ENCODE results near the gene ASMTL. TPM values are rescaled to one million over a fixed set of nuclear protein-coding genes. Genes with fewer than 3 reads are reported as not detected.

The ASMTL gene
- total RNA-seq, 6 experiments from 2014 or later = 26.8 to 35.1 (median 32.8) TPM

DNA sequence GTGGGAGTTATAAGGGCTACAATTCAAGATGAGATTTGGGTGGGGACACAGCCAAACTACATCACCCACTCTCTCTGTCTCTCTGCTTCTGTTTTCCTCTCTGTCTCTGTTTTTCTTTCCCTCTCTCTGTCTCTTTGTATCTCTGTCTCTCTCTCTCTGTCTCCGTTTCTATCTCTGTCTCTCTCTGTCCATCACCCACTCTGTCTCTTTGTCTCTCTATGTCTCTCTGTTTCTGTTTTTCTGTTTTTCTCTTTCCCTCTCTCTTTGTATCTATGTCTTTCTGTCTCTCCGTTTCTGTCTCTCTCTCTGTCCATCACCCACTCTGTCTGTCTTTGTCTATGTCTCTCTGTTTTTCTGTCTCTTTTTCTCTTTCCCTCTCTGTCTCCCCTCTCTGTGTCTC, 90.8 kb downstream of the ASMTL start:
- H3K4me3 Mint-ChIP-seq = no peak overlapping the region
- H3K9me3 Mint-ChIP-seq = peaks cover 12% of the 10 kb centered on the region; the same call in 1 of the 2 replicates
- peaks cover 5% of the 10 kb centered on the region for H3K27me3 Mint-ChIP-seq (ENCODE audit: insufficient read depth)
- TF ChIP-seq, protein P1, sequence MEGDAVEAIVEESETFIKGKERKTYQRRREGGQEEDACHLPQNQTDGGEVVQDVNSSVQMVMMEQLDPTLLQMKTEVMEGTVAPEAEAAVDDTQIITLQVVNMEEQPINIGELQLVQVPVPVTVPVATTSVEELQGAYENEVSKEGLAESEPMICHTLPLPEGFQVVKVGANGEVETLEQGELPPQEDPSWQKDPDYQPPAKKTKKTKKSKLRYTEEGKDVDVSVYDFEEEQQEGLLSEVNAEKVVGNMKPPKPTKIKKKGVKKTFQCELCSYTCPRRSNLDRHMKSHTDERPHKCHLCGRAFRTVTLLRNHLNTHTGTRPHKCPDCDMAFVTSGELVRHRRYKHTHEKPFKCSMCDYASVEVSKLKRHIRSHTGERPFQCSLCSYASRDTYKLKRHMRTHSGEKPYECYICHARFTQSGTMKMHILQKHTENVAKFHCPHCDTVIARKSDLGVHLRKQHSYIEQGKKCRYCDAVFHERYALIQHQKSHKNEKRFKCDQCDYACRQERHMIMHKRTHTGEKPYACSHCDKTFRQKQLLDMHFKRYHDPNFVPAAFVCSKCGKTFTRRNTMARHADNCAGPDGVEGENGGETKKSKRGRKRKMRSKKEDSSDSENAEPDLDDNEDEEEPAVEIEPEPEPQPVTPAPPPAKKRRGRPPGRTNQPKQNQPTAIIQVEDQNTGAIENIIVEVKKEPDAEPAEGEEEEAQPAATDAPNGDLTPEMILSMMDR (IDR thresholded peaks at IDR 0.05) = no peak
- DNase-seq = no peak
- H3K27ac Mint-ChIP-seq = no peak overlapping the region
- H3K36me3 Mint-ChIP-seq (ENCODE audit: low read depth) = no peaks in the 10 kb centered on the region
- H3K4me1 Mint-ChIP-seq (ENCODE audit: low read depth) = peaks cover 7% of the 10 kb centered on the region; the same call in 1 of the 2 replicates

DNA sequence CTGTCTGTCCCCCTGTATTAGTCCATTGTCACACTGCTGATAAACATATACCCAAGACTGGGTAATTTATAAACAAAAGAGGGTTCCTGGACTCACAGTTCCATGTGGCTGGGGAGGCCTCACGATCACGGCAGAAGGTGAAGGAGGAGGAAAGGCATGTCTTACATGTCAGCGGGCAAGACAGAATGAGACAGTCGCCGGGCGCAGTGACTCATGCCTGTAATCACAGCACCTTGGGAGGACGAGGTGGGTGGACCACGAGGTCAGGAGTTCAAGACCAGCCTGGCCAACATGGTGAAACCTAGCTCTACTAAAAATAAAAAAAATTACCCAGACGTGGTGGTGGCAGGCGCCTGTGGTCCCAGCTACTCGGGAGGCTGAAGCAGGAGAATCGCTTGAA, 91.4 kb downstream of the ASMTL start:
- peaks cover 5% of the 10 kb centered on the region for H3K27me3 Mint-ChIP-seq (ENCODE audit: insufficient read depth)
- H3K4me1 Mint-ChIP-seq (ENCODE audit: low read depth) = peaks cover 7% of the 10 kb centered on the region; the same call in 1 of the 2 replicates
- no peak for DNase-seq
- peaks cover 12% of the 10 kb centered on the region; the same call in 1 of the 2 replicates for H3K9me3 Mint-ChIP-seq
- H3K4me3 Mint-ChIP-seq = no peak overlapping the region
- TF ChIP-seq, protein P1 (IDR thresholded peaks at IDR 0.05) = no peak
- H3K27ac Mint-ChIP-seq = no peak overlapping the region
- H3K36me3 Mint-ChIP-seq (ENCODE audit: low read depth) = no peaks in the 10 kb centered on the region

DNA sequence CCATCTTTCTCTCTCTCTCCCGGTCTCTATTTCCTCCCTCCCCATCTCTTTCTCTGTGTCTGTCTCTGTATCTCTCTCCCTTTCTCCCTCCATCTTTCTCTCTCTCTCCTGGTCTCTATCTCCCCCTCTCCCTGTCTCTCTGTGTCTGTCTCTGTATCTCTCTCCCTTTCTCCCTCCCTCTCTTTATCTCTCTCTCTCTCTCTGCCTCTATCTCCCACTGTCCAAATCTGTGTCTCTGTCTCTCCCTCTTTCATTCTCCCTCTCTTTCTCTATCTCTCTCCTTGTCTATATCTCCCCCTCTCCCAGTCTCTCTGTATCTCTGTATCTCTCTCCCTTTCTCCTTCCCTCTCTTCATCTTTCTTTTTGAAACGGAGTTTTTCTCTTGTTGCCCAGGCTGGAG, 92.5 kb downstream of the ASMTL start:
- no peak for DNase-seq
- TF ChIP-seq, protein P1 (IDR thresholded peaks at IDR 0.05) = no peak
- peaks cover 7% of the 10 kb centered on the region; the same call in 1 of the 2 replicates for H3K4me1 Mint-ChIP-seq (ENCODE audit: low read depth)
- no peak overlapping the region for H3K4me3 Mint-ChIP-seq
- peaks cover 12% of the 10 kb centered on the region; the same call in 1 of the 2 replicates for H3K9me3 Mint-ChIP-seq
- no peaks in the 10 kb centered on the region for H3K36me3 Mint-ChIP-seq (ENCODE audit: low read depth)
- H3K27ac Mint-ChIP-seq = no peak overlapping the region
- peaks cover 5% of the 10 kb centered on the region for H3K27me3 Mint-ChIP-seq (ENCODE audit: insufficient read depth)

DNA sequence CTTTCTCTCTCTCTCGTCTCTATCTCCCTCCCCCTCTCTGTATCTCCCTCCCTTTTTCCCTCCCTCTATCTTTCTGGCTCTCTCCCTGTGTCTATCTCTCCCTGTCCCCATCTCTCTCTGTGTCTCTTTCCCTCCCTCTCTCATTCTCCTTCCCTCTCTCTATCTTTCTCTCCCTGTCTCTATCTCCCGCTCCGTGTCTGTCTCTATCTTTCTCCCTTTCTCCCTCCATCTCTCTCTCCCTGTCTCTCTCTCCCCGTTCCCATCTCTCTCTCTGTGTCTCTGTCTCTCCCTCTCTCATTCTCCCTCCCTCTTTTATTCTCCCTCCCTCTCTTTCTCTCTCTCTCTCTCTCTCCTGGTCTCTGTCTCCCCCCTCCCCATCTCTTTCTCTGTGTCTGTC, 93.2 kb downstream of the ASMTL start:
- Mint-ChIP-seq H3K9me3 (peaks cover 12% of the 10 kb centered on the region; the same call in 1 of the 2 replicates), H3K36me3 (ENCODE audit: low read depth) (no peaks in the 10 kb centered on the region), H3K27ac (no peak overlapping the region), H3K4me3 (no peak overlapping the region), H3K27me3 (ENCODE audit: insufficient read depth) (peaks cover 3% of the 10 kb centered on the region), H3K4me1 (ENCODE audit: low read depth) (peaks cover 7% of the 10 kb centered on the region; the same call in 1 of the 2 replicates)
- TF ChIP-seq, protein P1 (IDR thresholded peaks at IDR 0.05) = no peak
- DNase-seq = no peak

DNA sequence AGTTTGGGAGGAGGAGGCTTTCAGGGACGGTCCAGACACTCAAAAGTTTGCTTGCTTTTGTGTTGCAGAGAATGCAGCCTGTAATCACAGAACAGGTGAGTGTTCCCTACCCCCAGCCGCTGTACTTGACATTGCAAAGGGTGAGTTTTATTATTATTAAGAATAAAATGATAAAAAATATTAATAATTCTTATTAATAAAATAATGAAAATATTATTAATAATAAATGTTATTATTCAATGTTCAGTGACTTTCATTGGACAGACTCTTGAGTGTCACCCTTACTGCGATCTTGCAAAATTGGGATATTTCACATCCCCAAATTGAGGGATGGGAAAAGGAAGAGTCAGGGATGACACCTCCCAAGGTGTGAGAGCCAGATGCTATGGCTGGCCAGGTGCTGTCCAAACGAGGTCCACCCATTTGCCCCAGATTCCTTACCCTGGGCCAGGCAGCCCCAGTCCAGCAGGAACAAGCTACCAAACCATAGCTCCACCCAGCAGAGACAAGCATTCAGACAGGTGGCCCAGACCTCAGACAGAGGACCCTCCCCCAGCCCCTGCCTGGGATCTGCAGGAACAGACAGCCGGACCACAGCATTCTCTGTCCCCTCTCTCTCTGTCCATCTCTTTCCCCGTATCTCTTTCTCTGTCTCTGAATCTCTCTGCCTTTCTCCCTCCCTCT, 93.8 kb downstream of the ASMTL start:
- no peak for DNase-seq
- Mint-ChIP-seq H3K9me3 (peaks cover 12% of the 10 kb centered on the region; the same call in 1 of the 2 replicates), H3K4me3 (no peak overlapping the region), H3K27ac (no peak overlapping the region), H3K27me3 (ENCODE audit: insufficient read depth) (peaks cover 3% of the 10 kb centered on the region), H3K4me1 (ENCODE audit: low read depth) (peaks cover 7% of the 10 kb centered on the region; the same call in 1 of the 2 replicates), H3K36me3 (ENCODE audit: low read depth) (no peaks in the 10 kb centered on the region)
- TF ChIP-seq, protein P1 (IDR thresholded peaks at IDR 0.05) = no peak

Data from HFFc6 (cell line).